HG03575 (cell line): ENCODE data around the gene FGF6.

Experiments
- ATAC-seq: cut with Tn5 transposase; IDR thresholded peaks from one replicate; pipeline ENCODE4 v1.9.1; 2021; ENCODE audit not compliant: unreplicated experiment, insufficient number of reproducible peaks, low FRiP score; ENCODE audit errors: extremely low read depth

The FGF6 gene

DNA sequence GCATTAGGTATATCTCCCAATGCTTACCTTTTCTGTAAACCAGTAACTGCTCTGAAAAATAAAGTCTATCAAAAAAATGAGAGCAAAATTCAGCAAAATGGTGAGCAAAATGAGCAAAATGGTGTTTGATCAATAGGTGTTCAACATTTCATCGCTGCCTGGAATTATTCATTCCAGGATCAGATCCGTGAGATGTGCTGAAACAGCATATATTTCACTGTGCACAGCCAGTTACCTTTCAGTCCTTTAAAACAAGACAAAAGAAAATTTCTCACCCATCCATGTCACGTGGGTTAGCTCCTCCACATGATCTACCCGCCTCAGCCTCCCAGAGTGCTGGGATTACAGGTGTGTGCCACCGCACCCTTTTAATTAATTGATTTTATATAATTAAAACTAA is 58.0 kb downstream of the FGF6 start:
- no peak for ATAC-seq

GRCh38 chr12:4386801-4387200 is 58.8 kb downstream of the FGF6 start:
- no peak for ATAC-seq
